Measurements from ENCODE around the gene DTNBP1. TPM values are rescaled to one million over a fixed set of nuclear protein-coding genes. Genes with fewer than 3 reads are reported as not detected.

Gene DTNBP1
- total RNA-seq, 1 donor from 2014 or later, result 19.4 TPM

GRCh38 chr6:15511248-15512125 lies 151.3 kb downstream of the DTNBP1 start:
- Mint-ChIP-seq H3K27ac (no peak overlapping the region), H3K27me3 (ENCODE audit: low read depth) (no peaks in the 10 kb centered on the region), H3K36me3 (peaks cover 56% of the 10 kb centered on the region), H3K4me3 (no peak overlapping the region), H3K4me1 (no peaks in the 10 kb centered on the region), H3K9me3 (no peaks in the 10 kb centered on the region)
- DNase-seq (ENCODE audit: low spot score in 2 of 2, unreplicated experiment in 2 of 2), result no peak
- TF ChIP-seq CTCF (IDR thresholded peaks at IDR 0.05; ENCODE audit: unreplicated experiment), result no peak

- no peak overlapping the region for H3K27ac Mint-ChIP-seq
Measured at GRCh38 chr6:15510536-15511247, 152.1 kb downstream of the DTNBP1 start.

GRCh38 chr6:15510121-15510520 lies 152.7 kb downstream of the DTNBP1 start:
- Mint-ChIP-seq H3K36me3 (peaks cover 52% of the 10 kb centered on the region), H3K4me1 (peaks cover 8% of the 10 kb centered on the region), H3K27me3 (ENCODE audit: low read depth) (no peaks in the 10 kb centered on the region), H3K9me3 (no peaks in the 10 kb centered on the region), H3K4me3 (no peak overlapping the region), H3K27ac (no peak overlapping the region)
- TF ChIP-seq CTCF (IDR thresholded peaks at IDR 0.05; ENCODE audit: unreplicated experiment), result no peak
- no peak for DNase-seq (ENCODE audit: low spot score in 2 of 2, unreplicated experiment in 2 of 2)

More at GRCh38 chr6:15510536-15511247, 152.1 kb downstream of the DTNBP1 start:
- no peak overlapping the region for H3K4me3 Mint-ChIP-seq
- no peaks in the 10 kb centered on the region for H3K27me3 Mint-ChIP-seq (ENCODE audit: low read depth)
- DNase-seq (ENCODE audit: low spot score in 2 of 2, unreplicated experiment in 2 of 2), result no peak
- H3K36me3 Mint-ChIP-seq, result peaks cover 52% of the 10 kb centered on the region
- H3K9me3 Mint-ChIP-seq, result no peaks in the 10 kb centered on the region
- TF ChIP-seq CTCF (IDR thresholded peaks at IDR 0.05; ENCODE audit: unreplicated experiment), result no peak
- H3K4me1 Mint-ChIP-seq, result peaks cover 2% of the 10 kb centered on the region

GRCh38 chr6:15509335-15509933 lies 153.4 kb downstream of the DTNBP1 start:
- Mint-ChIP-seq H3K4me1 (peaks cover 15% of the 10 kb centered on the region), H3K4me3 (no peak overlapping the region), H3K27ac (no peak overlapping the region), H3K36me3 (peaks cover 46% of the 10 kb centered on the region), H3K9me3 (no peaks in the 10 kb centered on the region), H3K27me3 (ENCODE audit: low read depth) (no peaks in the 10 kb centered on the region)
- no peak for TF ChIP-seq CTCF (IDR thresholded peaks at IDR 0.05; ENCODE audit: unreplicated experiment)
- DNase-seq (ENCODE audit: low spot score in 2 of 2, unreplicated experiment in 2 of 2), result no peak

GRCh38 chr6:15508931-15509330 lies 153.9 kb downstream of the DTNBP1 start:
- Mint-ChIP-seq H3K27me3 (ENCODE audit: low read depth) (no peaks in the 10 kb centered on the region), H3K36me3 (peaks cover 41% of the 10 kb centered on the region), H3K27ac (no peak overlapping the region), H3K4me1 (peaks cover 20% of the 10 kb centered on the region), H3K9me3 (no peaks in the 10 kb centered on the region), H3K4me3 (no peak overlapping the region)
- no peak for TF ChIP-seq CTCF (IDR thresholded peaks at IDR 0.05; ENCODE audit: unreplicated experiment)
- DNase-seq (ENCODE audit: low spot score in 2 of 2, unreplicated experiment in 2 of 2), result no peak
